ENCODE measurements around the gene PARVB. TPM values are rescaled to one million over a fixed set of nuclear protein-coding genes. Genes with fewer than 3 reads are reported as not detected.

The PARVB gene
- total and polyA plus RNA-seq, 9 of the 15 experiments (the other 6 are each of a cell fraction or from before 2014, with no cell fraction given): 1.1 to 59.2 (median 29.2) TPM

DNA sequence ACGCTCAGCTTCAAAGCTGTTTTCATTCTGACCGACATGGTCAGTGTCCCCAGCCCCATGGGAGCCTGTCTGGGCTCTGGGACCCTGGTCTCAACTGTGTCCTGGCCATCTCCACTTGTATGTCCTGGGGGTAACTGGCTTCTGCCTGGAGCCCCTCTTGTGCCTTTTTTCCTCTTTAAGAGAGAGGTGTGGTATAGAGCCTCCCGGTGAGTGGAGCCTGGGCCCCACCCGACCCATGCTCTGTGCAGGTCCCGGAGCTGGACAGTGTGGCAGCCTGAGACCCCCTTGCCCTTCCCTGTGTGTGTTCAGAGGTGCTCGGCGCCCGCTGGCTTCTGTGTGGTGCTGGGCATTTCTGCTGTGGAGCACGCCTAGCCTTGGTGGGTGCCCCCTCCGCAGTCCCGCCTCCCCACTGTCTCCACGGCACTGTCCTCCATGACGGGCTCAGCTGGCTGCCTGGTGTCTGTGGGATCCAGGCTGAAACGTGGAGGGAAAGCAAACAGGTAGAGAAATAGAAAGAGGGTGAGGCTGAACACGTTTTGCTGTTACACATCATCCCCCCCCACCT is 74.9 kb downstream of the PARVB start:
- POLR2A ChIA-PET: interaction anchor here (1.2 kb wide), 1 partner anchor 13 kb away, joined by 3 read pairs; no protein-coding TSS in a partner anchor
- H4K20me1 ChIP-seq (replicated peaks; ENCODE audit: control insufficient read depth, insufficient read depth, low read length): no peaks in the 10 kb centered on the region
- no peaks in the 10 kb centered on the region for H3K9me3 ChIP-seq (replicated peaks; ENCODE audit: control insufficient read depth, insufficient read depth, low read depth, low read length)
- H3K27ac ChIP-seq (ENCODE audit: extremely low read depth, low read depth, low read length): no peak overlapping the region
- no peaks in the 10 kb centered on the region for H3K4me1 ChIP-seq (replicated peaks in 1 of 2; ENCODE audit: control insufficient read depth in 2 of 2, insufficient read depth in 2 of 2, low read length in 2 of 2)
- CTCF ChIA-PET (ENCODE audit: low intra/inter-chr PET ratio): no interaction called here
- in situ Hi-C loops (cut with MboI) (no loop called here), intact Hi-C loops (cut with micrococcal nuclease) (no loop called here)
- no peak overlapping the region for H2AFZ ChIP-seq (ENCODE audit: low read depth, low read length)
- ATAC-seq: no peak
- no peak for FAIRE-seq
- H3K79me2 ChIP-seq (ENCODE audit: control insufficient read depth, insufficient read depth, low read length): no peaks in the 10 kb centered on the region
- H3K4me2 ChIP-seq (ENCODE audit: insufficient read depth, low read length): no peak overlapping the region
- no peak overlapping the region for H3K4me3 ChIP-seq
- H3K36me3 ChIP-seq (ENCODE audit: control insufficient read depth, insufficient read depth, low read length): no peaks in the 10 kb centered on the region
- H3K9me1 ChIP-seq (ENCODE audit: control insufficient read depth, insufficient read depth, low read length): no peaks in the 10 kb centered on the region
- no peak overlapping the region for H3K9ac ChIP-seq (ENCODE audit: insufficient read depth in 1 of 2, low read depth in 2 of 2, low read length in 2 of 2)
- no peak for DNase-seq (ENCODE audit: extremely low read depth in 1 of 4, low spot score in 3 of 4)
- TF ChIP-seq, protein P1, sequence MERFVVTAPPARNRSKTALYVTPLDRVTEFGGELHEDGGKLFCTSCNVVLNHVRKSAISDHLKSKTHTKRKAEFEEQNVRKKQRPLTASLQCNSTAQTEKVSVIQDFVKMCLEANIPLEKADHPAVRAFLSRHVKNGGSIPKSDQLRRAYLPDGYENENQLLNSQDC (CRISPR knock-in tag; IDR thresholded peaks at IDR 0.05): no peak
- TF ChIP-seq ZFX (CRISPR knock-in tag; IDR thresholded peaks at IDR 0.05): no peak
- TF ChIP-seq ZNF561 (CRISPR knock-in tag; conservative IDR thresholded peaks at IDR 0.05): no peak
- no peak for TF ChIP-seq ZNF224 (CRISPR knock-in tag; IDR thresholded peaks at IDR 0.05)
- TF ChIP-seq, protein P2, sequence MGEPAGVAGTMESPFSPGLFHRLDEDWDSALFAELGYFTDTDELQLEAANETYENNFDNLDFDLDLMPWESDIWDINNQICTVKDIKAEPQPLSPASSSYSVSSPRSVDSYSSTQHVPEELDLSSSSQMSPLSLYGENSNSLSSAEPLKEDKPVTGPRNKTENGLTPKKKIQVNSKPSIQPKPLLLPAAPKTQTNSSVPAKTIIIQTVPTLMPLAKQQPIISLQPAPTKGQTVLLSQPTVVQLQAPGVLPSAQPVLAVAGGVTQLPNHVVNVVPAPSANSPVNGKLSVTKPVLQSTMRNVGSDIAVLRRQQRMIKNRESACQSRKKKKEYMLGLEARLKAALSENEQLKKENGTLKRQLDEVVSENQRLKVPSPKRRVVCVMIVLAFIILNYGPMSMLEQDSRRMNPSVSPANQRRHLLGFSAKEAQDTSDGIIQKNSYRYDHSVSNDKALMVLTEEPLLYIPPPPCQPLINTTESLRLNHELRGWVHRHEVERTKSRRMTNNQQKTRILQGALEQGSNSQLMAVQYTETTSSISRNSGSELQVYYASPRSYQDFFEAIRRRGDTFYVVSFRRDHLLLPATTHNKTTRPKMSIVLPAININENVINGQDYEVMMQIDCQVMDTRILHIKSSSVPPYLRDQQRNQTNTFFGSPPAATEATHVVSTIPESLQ (CRISPR knock-in tag; IDR thresholded peaks at IDR 0.05): no peak
- no TSS peak for BruUV-seq (replicated peaks)
- no peaks in the 10 kb centered on the region for H3K27me3 ChIP-seq (ENCODE audit: control insufficient read depth in 2 of 2, insufficient read depth in 2 of 2, low read length in 2 of 2)
- 95% methylated on average over 4 of the region's 15 CpGs for WGBS (ENCODE audit: insufficient coverage, low coverage, missing lambda C conversion rate)
